Bronchial epithelial cell (primary cell): Measurements from ENCODE around the gene MXRA8. TPM values are rescaled to one million over a fixed set of nuclear protein-coding genes. Genes with fewer than 3 reads are reported as not detected.
"Not testable (repeated sequence)": the region's sequence is repeated elsewhere in the genome, so short reads cannot be mapped to it uniquely, and the experiment has no call there.

Source experiments
- DNase-seq: peaks from one replicate; pipeline ENCODE4 v3.0.0-alpha.2; 2010; ENCODE audit warnings: low read depth
- FAIRE-seq: peaks from 2 replicates; lab custom pipeline; 2011; peaks lifted over from hg19 to GRCh38; lab: Jason Lieb, UNC
- H3K27me3 ChIP-seq: 2 replicates; pipeline ENCODE4 v1.5.1; 2011; ENCODE audit warnings: low read length; ENCODE audit not compliant: control insufficient read depth, insufficient read depth
- H3K36me3 ChIP-seq: 2 replicates; pipeline ENCODE4 v1.5.1; 2011; ENCODE audit warnings: low read length; ENCODE audit not compliant: control insufficient read depth, insufficient read depth
- H3K4me3 ChIP-seq: 2 replicates; pipeline ENCODE4 v1.5.1; 2011; ENCODE audit warnings: mild to moderate bottlenecking, low read depth, low read length, control low read depth
- CTCF ChIP-seq: IDR thresholded peaks from 2 replicates; pipeline ENCODE4 v1.5.1; 2011; ENCODE audit warnings: mild to moderate bottlenecking, moderate library complexity, low read length, control low read depth, inconsistent platforms; ENCODE audit not compliant: insufficient read depth, severe bottlenecking
- total RNA-seq: library from RNA; depleted of rRNA; stranded (reverse); fragments of >200 nt; gene quantifications from 2 replicates; pipeline ENCODE4 v1.2.1, GENCODE V29; 2014

Gene MXRA8
- total RNA-seq, 1 donor from 2014 or later = 5.0 TPM

- no peaks in the 10 kb centered on the region for H3K27me3 ChIP-seq
- TF ChIP-seq CTCF = no peak
- H3K36me3 ChIP-seq = peaks cover 5% of the 10 kb centered on the region
- DNase-seq = no peak
- no peak overlapping the region for H3K4me3 ChIP-seq
- FAIRE-seq = no peak
Observed at GRCh38 chr1:1371364-1371745, 13.0 kb upstream of the MXRA8 start.

GRCh38 chr1:1370771-1371300 lies 12.5 kb upstream of the MXRA8 start:
- Histone ChIP-seq H3K4me3 (no peak overlapping the region), H3K27me3 (no peaks in the 10 kb centered on the region), H3K36me3 (peaks cover 5% of the 10 kb centered on the region)
- DNase-seq (no peak), FAIRE-seq (no peak)
- no peak for TF ChIP-seq CTCF

- H3K36me3 ChIP-seq, DNase-seq, FAIRE-seq, H3K4me3 ChIP-seq, H3K27me3 ChIP-seq: not testable (repeated sequence)
Observed at GRCh38 chr1:1370094-1370493, 11.7 kb upstream of the MXRA8 start.

GRCh38 chr1:1367315-1367714 lies 9.0 kb upstream of the MXRA8 start:
- FAIRE-seq = no peak
- TF ChIP-seq CTCF = no peak
- Histone ChIP-seq H3K36me3 (peaks cover 1% of the 10 kb centered on the region), H3K27me3 (no peaks in the 10 kb centered on the region), H3K4me3 (no peak overlapping the region)
- no peak for DNase-seq

GRCh38 chr1:1366699-1367066 lies 8.3 kb upstream of the MXRA8 start:
- FAIRE-seq = no peak

More at GRCh38 chr1:1366699-1367066, 8.3 kb upstream of the MXRA8 start:
- no peaks in the 10 kb centered on the region for H3K27me3 ChIP-seq
- H3K4me3 ChIP-seq = no peak overlapping the region
- H3K36me3 ChIP-seq = peaks cover 1% of the 10 kb centered on the region
- no peak for TF ChIP-seq CTCF
- DNase-seq = no peak
